Dedifferentiated amniotic fluid mesenchymal stem cell (primary cell): ENCODE data around the gene UBE2QL1.
A peak's percentile ranks its signal among the peaks of the same experiment; 100 is the strongest.

Source experiments
- DNase-seq: peaks from one replicate; pipeline ENCODE4 v3.0.0-alpha.2; 2016; ENCODE audit errors: extremely low spot score

UBE2QL1 gene

GRCh38 chr5:6527749-6528455 lies 79.2 kb downstream of the UBE2QL1 start:
- no peak for DNase-seq

GRCh38 chr5:6535594-6535993 lies 86.9 kb downstream of the UBE2QL1 start:
- DNase-seq, result no peak

- DNase-seq, result no peak
Measured at GRCh38 chr5:6539060-6539459, 90.4 kb downstream of the UBE2QL1 start.

- peak; percentile 56 for DNase-seq
Measured at GRCh38 chr5:6540111-6540827, 91.6 kb downstream of the UBE2QL1 start.

- DNase-seq, result no peak
Measured at GRCh38 chr5:6541256-6542013, 92.8 kb downstream of the UBE2QL1 start.

GRCh38 chr5:6542421-6543345 lies 94.0 kb downstream of the UBE2QL1 start:
- DNase-seq, result no peak

GRCh38 chr5:6543346-6543730 lies 94.7 kb downstream of the UBE2QL1 start:
- DNase-seq, result no peak

- no peak for DNase-seq
Measured at GRCh38 chr5:6543830-6544560, 95.3 kb downstream of the UBE2QL1 start.
